GM18870 (cell line): ENCODE data around the gene FCHSD1.

Source experiments
- ATAC-seq: cut with Tn5 transposase; IDR thresholded peaks from one replicate; pipeline ENCODE4 v1.9.1; 2021; ENCODE audit warnings: moderate library complexity; ENCODE audit not compliant: unreplicated experiment

FCHSD1 gene

DNA sequence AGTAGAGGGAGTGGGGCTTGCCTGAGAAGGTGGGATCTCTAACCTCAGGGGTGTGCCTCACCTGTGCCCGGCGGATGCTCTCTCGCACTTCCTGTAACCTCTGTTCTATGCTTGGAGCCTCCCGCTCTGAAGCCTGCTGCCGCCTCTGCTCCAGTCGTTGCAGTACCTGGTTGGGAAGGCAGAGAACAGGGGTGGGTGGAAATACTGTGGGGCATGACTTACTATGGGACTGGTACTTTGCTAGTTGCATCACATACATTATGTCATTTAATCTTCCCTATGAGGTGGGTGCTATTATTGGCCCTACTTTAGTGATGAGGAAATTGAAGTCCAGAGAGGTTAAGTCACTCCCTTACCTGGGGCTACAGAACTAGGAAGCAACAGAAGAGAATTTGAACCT lies 5.2 kb downstream of the FCHSD1 start:
- no peak for ATAC-seq

DNA sequence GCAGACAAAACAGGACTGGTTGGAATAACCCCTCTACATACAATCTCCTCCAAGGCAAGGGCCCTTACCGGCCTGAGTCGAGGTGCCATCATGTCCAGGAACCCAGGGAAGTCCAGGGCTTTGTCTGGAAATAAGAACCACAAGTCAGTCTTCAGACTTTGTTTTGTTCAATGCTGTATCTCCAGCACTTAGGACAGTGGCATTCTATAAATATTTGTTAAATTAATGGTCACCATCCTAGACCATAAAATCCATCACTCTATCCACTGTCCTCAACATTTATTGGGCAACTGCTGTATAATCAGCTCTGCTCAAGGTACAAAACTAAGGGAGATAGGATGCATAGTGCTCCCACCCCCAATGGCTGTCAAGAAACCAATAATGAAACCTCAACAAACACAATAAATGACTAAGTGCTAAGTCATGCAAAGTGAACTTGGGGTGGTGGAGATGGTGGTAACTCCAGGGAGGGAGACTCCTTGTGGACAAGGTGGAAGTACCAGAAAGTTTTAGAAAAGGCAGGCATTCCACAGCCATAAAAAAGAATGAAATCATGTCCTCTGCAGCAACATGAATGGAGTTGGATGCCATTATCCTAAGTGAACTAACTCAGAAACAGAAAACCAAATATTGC lies 9.5 kb downstream of the FCHSD1 start:
- ATAC-seq, result peak; percentile 89

DNA sequence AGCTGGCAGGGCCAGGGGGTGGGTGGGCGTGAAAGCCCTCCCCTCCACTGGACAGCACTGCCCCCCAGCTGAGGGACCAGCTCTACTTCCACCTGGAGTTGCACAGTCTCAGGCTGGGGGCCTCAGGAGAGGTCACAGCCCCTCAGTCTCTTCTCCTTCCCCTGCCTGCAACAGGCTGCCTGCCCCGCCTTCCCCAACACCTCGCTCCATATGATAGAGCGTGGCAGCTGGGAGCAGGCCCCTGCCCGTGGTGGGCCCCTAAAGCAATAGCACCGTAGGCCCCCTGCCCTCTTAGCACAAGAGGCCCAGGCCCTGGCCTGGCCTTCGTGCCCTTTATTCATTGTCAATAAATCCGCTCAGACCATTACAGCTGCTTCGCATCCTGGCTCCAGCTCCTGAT lies 10.5 kb downstream of the FCHSD1 start:
- ATAC-seq, result no peak

DNA sequence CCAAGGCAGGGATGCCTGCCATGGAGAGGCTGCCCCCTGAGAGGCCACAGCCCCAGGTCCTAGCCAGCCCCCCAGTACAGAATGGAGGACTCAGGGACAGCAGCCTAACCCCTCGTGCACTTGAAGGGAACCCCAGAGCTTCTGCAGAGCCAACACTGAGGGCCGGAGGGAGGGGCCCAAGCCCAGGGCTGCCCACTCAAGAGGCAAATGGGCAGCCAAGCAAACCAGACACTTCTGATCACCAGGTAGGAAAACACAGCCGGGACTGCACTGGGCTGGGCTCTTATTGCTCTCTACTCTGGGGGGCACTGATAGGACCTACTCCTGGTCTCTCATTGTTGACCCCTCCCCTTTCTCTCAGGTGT lies 11.2 kb downstream of the FCHSD1 start:
- no peak for ATAC-seq

DNA sequence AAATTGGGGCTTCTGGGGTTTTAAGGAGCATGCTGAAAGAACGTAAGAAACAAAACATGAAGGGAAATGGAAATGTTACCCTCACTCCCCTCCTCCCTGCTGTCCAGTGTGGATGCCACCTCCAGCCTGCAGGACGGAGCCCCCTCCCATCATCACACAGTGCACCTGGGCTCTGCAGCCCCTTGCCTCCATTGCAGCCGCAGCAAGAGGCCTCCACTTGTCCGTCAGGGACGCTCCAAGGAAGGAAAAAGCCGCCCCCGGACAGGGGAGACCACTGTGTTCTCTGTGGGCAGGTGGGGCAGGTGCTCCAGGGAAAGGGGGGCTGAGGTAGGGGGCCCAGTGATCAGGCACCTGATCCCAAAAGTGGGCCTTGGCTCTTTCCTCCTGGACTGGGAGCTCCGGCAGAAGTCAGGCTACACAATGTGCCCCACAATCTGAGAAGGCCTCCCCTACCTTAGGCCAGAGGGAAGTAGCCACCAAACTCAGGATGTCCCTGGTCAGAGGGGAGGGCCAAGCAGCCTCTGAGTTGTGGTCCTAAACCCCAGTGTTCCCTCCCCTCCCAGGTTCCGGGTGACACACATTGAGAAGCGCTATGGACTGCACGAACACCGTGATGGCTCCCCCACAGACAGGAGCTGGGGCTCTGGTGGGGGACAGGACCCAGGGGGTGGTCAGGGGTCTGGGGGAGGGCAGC lies 11.7 kb downstream of the FCHSD1 start:
- no peak for ATAC-seq

DNA sequence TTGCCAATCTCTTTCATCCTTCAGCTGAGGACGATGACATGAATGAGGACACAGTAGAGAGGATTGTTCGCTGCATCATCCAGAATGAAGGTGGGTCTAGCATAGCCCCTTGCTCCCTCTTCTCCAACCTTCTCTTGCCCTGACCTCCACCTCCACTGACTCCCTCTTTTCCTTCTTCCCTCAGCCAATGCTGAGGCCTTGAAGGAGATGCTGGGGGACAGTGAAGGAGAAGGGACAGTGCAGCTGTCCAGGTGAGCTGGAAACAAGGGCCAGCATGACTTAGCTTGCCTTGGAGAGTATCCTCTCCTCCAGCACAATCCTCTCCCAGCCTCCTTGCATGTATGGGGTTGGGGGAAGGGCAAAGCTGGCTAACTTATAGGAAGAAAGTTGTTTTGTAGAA lies 12.4 kb downstream of the FCHSD1 start:
- ATAC-seq, result no peak

DNA sequence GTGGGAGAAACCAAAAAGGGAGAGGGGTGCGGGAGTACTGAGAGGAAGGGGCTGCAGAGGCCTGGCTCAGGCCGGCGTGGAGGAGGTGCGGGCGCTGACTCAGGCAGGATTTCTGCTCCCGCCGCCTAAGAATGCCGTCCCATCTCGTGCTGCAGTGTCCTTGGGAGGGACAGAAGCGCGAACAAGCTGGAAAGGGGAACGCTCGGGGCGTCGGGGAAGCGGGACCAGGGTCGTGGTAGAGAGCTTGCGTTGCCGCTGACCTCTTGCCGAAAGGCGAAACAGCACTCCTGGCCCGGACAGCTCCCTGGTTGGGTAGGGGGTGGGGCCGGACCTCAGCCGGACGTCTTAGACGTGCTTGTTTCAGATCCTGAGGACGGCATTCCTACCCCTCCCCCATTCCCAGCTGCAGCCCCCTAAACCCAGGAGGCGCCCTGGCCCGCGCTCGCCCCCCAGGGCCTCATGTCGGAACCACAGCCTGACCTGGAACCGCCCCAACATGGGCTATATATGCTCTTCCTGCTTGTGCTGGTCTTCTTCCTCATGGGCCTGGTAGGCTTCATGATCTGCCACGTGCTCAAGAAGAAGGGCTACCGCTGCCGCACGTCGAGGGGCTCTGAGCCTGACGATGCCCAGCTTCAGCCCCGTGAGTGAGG lies 13.3 kb downstream of the FCHSD1 start:
- no peak for ATAC-seq

DNA sequence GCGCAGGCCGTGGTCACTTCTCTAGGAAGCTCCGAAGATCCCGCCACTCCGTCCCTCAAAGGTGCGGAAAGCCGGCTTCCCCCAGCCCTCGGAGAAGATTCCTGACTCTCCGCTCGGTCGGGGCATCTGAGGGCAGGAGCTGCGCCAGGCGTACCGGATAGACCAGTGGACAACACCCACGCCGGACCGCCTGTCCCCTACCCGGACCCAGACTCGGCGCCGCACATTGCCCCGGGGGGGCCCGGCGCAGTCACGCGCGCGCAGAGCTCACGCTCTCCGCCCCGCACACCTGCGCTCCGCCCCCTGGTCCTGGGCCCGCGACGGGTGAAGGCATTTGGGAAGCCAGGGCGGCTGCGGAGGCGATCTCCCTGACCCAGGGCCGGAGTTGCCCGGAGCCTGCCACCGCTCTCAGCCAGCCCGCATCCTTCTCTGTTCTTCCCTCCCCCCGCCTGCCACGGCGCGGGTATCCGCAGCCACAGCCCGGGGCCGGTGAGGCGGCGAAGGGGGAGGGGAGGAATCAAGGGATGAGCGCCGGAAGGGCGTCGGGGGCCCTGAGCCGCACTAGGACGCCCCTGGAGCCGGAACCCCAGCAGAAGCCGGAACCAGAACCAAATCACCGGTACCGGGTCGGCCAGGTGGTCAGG lies 14.0 kb downstream of the FCHSD1 start:
- peak; percentile 2 for ATAC-seq

DNA sequence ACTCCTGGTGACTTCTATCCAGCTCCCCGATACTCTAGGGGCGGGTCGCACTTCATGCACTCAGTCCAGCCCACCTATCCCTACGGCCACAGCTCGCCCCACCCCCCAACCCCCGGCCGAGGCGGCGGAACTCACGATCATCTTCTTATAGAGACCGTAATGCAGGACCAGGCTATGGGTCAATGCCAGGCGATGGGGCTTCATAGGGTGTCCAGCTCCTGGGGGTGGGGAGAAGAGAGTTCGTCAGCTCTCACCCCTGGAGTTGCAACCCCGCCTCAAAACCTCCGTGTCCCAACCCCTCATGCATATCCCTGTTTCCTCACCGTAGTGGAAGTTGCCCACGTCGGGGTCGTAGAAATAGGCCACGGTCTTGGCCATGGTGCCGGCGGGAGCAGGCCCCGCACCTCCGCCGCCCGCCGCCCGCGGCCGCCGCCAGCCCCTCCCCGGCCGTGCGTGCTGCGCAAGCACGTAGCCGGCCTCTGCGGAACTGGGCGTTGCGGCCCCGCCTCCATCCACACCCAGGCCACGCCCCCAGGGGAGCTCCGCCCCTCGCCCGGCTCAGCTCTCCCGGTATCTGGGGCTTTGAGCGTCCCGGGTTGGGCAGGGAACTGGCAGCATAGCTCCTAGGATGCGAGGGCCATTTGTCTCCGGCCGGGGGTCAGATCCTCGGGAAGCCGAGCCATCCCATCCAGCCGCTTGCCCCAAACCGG lies 14.7 kb downstream of the FCHSD1 start, which contains the start of the genes HDAC3 and RELL2:
Gene HDAC3 (minus strand): TSS at position 437 of the 710 bp plus-strand sequence. CDS start 59 bp downstream, at position 378.
Gene RELL2 (plus strand): TSS at position 585 of the 710 bp plus-strand sequence. CDS start 1,229 bp downstream, outside the sequence.
- peak; percentile 27 for ATAC-seq

DNA sequence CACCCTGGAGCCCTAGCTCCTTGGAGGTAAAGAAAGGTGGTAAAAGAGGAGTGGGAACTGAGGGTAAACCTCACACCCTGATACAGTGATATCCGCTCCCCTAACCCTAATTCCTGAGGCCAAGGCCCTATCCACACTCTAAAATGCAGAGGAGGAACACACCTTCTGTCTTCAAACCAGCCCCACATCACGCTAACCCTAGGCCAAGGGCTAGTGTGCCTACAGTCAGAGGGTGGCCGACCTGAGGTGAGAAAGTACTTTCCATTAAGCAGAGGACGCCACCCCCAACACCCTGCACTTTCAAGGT lies 15.2 kb downstream of the FCHSD1 start:
- no peak for ATAC-seq

DNA sequence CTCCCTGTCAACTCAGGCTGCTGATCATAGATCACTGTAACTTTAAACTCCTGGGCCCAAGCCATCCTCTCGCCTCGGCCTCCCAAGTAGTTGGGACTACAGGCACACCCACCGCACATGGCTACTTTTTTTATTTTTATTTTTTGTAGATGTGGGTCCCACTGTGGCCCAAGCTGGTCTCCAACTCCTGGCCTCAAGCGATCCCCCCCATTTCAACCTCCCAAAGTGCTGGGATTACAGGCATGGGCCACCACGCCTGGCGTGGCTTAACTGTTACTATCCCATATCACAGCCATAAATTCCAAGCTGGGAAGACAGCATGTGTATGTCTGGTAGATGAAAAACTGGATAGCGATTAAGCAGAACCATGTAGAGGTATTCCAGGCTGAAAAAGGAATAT lies 15.6 kb downstream of the FCHSD1 start:
- no peak for ATAC-seq

DNA sequence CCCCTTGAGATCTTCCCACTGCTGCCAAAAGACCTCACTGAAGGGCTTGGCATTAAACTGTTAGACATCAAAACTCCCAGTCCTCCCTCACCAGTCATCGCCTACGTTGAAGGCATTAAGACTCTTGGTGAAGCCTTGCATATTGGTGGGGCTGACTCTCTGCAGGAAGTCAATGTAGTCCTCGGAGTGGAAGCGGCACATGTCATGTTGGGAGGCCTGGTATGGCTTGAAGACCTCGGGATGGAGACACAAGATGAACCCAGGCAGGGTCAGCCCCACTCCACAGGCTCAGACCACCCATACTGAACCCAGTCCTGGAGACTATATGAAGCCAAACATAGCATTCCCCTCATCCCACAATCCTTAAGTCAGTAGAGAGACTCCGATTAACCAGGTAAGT lies 16.5 kb downstream of the FCHSD1 start:
- no peak for ATAC-seq

DNA sequence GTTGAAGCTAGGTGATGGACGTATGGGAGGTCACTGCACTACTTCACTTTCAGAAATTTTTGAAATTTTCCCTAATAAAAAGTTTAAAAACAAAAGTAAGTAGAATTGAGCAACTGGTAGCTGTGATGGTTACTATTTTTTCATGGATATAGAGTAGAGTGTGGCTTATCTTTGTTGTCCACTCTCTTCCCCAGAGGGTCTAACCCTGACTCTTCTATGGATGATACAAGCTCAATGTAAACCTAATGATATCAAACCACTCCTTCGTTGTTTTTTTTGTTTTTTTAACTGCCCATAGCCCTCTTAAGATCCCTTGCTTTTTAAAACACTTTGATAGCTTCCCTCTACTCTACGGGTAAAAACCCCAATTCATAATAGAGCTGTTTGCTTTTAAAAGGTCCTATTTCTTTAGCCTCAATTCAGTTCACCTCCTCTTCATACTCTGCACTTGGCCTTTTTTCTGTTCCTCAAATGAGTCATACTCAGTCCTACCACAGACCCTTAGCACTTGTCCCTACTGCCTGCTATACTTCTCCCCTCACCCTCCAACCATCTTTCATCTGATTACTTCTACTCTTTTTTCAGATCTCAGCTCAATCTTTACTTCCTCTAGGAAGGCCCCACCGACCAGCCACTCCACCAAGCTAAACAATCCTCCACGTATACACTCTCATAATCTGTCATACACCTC lies 17.2 kb downstream of the FCHSD1 start:
- ATAC-seq, result peak; percentile 90

DNA sequence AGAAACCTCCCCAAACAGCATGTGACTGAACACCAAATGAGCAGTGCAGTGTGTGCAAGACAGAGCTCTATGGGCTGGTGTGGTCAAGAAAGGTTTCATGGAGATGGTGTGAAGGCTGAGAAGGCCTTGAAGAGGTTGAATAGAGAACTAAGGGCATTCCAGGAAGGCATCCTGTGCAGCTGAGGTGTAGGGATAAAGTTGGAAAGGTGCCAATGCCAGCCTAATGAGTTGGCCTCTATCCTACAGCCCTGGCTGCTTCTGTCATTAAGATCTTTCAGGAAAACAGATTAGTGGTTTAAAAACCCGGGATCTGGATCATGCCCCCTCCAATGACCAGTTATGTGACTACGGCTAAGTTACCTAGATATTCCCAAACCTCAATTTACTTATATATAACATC lies 18.6 kb downstream of the FCHSD1 start:
- no peak for ATAC-seq

DNA sequence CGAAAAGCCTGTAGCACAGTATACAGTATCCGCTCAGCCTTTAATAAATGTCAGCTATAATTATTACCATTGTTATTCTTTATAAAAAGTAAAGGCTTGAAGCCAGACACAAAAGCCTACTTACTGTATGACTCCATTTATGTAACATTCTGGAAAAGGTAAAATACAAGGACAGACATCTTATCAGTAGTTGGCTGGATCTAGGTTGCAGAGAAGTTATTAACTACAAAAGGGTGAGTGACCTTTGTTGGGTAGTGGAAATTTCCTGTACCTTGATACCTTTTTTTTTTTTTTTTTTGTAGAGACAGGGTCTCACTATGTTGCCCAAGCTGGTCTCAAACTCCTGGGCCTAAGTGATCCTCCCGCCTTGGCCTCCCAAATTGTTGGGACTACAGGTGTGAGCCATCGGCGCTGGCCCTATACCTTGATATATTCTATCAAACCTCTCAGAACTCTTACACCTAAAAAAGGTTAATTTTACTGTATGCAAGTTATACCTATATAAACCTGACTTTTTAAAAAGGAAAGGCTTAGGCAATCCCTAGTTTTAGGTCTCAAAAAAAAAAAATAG lies 20.6 kb downstream of the FCHSD1 start:
- ATAC-seq, result no peak

DNA sequence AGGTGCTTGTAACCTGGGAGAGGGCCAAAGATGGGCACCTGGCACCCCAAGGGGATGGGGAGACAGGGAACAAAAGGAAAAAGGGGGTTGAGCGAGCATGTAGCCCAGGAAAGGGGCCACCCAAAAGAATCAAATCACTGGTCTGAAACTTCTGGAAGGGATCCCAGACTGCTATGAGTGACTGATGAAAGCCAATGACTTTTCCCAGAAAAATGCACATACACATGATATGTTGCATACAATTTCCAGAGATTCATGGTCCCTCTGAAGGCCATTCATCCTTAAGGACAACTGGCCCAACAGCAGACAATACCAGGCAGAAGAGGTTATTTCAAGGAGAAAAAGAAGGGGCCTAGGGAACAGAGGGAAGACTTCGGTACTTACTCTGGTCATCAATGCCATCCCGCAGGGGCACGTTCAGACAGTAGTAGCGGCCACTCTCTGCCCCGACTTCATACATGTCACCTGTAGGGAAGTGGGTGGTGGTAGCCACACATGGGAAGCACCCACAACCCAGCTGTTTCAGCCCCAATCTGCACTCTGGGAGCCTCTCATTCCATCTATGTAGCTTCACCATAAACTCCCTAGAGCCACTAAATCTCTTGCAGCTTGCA lies 22.9 kb downstream of the FCHSD1 start:
- ATAC-seq, result no peak

DNA sequence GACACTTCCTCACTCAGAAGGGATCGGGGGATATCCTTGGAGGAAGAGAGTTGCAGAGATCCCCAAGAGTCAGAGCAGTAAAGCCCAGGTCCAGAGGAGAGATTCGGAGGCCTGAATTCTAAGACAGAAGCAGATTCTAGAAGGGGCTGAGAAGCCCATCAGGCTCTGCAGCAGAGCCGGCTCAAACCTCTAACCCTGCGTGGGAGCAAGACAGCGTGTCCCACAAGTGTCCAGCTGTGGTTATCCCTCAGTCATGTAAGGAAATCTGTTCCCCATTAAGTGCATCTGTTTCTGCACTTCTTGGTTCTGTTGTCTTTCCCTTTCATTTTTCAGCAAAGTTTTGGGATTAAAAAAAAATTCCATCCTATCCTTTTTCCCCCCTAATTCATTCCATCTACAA lies 27.6 kb downstream of the FCHSD1 start:
- no peak for ATAC-seq

DNA sequence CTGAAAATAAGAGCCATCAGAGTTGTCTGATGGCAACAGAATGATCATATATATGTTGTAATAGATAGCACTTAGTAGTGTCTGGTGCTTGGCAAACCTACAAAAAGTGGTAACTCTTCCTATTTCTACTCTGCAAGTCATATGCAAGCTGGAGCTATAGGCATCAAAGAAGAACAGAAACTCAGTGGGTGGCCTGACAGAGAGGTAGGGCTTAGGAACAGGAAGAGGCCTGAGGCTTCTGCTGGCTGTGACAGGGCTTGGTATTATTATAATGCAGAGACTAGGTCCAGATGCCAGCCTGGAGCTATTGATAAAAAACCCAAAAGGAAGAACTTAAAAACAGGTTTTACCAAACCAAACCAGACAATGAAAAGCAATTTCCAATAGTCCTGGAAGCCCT lies 28.0 kb downstream of the FCHSD1 start:
- ATAC-seq, result peak; percentile 64

DNA sequence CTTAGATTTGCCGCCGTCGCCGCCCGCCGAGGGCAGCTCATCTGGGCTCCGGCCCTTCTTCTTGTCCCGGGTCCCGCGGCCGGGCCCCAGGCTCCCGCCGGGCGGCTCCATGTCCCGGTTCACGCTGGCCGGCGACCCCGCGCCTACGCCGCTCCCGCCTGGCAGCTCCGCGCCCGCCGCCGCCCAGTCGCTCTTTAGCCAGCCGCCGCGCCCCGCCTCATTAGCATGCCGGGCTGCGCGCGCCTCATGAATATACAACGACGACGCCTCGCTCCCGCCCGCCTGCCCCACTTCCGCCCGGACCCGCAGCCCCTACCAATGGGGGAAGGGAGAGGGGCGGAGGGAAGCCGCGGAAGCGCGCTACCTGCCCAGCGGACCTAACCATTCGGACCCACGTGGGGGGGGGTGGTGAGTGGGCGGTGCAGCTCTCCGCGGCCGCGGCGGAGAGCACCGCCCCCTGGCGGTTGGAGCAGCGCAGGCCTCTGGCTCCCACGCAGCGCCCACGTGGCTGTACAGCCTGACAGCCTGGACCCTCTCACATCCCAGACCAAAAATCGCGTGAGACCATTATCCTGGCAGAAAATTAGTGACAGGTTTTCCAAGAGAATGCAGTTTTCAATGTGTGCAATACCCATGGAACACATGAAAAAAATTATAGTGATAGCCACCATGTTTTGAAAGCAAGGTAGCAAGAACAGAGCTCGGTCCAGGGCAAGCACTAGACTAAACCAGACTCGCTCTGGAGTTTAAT lies 32.2 kb downstream of the FCHSD1 start, which contains the start of gene DIAPH1:
Gene DIAPH1 (minus strand): TSS at position 197 of the 751 bp plus-strand sequence. CDS start 86 bp downstream, at position 111.
- peak; percentile 45 for ATAC-seq
